Transverse colon (tissue), 4 donors: Measurements from ENCODE around the gene ZDHHC6. TPM values are rescaled to one million over a fixed set of nuclear protein-coding genes. Genes with fewer than 3 reads are reported as not detected.
"Not testable (repeated sequence)": the region's sequence is repeated elsewhere in the genome, so short reads cannot be mapped to it uniquely, and the experiment has no call there.

Experiments used
- DNase-seq: peaks from one replicate; pipeline ENCODE4 v3.0.0-alpha.2; 2019
- H3K27ac ChIP-seq, 4 donors: fragments of 200-600 bp; sonication (generic); 2 replicates each; pipeline ENCODE4 v1.5.1; 2016 to 2018; ENCODE audit warnings: inconsistent platforms in 4 of 4
- H3K27me3 ChIP-seq: fragments of 200-600 bp; sonication (generic); 2 replicates; pipeline ENCODE4 v1.5.1; 2017; ENCODE audit warnings: inconsistent platforms
- H3K36me3 ChIP-seq, 4 donors: fragments of 200-600 bp; sonication (generic); 2 replicates each; pipeline ENCODE4 v1.5.1; 2017 to 2019; ENCODE audit warnings: inconsistent platforms in 4 of 4
- H3K4me1 ChIP-seq, 4 donors: fragments of 200-600 bp; sonication (generic); 2 replicates each; pipeline ENCODE4 v1.5.1; 2017 to 2020; ENCODE audit warnings: inconsistent platforms in 4 of 4
- H3K4me3 ChIP-seq, 4 donors: fragments of 200-600 bp; sonication (generic); 1 replicate in 1 of 4; 2 replicates in 3 of 4; pipeline versions ENCODE4 v1.5.1 to v1.6.1; 2017 to 2019; ENCODE audit warnings: inconsistent platforms in 4 of 4
- H3K9me3 ChIP-seq, 2 donors: fragments of 200-600 bp; sonication (generic); 2 replicates each; pipeline ENCODE4 v1.5.1; 2017 to 2019; ENCODE audit warnings: inconsistent platforms in 2 of 2
- CTCF ChIP-seq, 5 experiments: fragments of 200-600 bp in 3 of 5; fragments of 450-650 bp in 2 of 5; sonication (generic) in 3 of 5; IDR thresholded peaks; 1 replicate in 2 of 5; 2 replicates in 3 of 5; pipeline ENCODE4 v1.5.1; 2016 to 2017; ENCODE audit warnings: antibody characterized with exemption in 5 of 5, inconsistent platforms in 3 of 5, mild to moderate bottlenecking in 2 of 5, moderate library complexity in 1 of 5
- EP300 ChIP-seq: sonication (generic); formaldehyde crosslinking; IDR thresholded peaks from one replicate; pipeline ENCODE4 v1.6.1; 2017; ENCODE audit warnings: antibody characterized with exemption, low read depth
- POLR2A ChIP-seq: fragments of 450-650 bp; IDR thresholded peaks from one replicate; pipeline ENCODE4 v1.6.1; 2016; ENCODE audit warnings: antibody characterized with exemption, mild to moderate bottlenecking, moderate library complexity
- POLR2AphosphoS5 ChIP-seq, 3 donors: sonication (generic); formaldehyde crosslinking; IDR thresholded peaks; one replicate each; pipeline ENCODE4 v1.6.1; 2016; ENCODE audit warnings: antibody characterized with exemption in 3 of 3
- WGBS, 2 donors: methylation state at CpG; one replicate each; pipeline ENCODE4 v1.1.5; 2018; ENCODE audit warnings: low coverage in 1 of 2; 5-methylcytosine and 5-hydroxymethylcytosine counted together
- in situ Hi-C, 4 donors: fragments of 200-750 bp; cut with MboI; loops; one replicate each; pipeline versions ENCODE4 v1.15.0 to v1.15.1; 2017; ENCODE audit warnings: low sequenced_read_pairs in 3 of 4, low pct_ligation_motif_present in 1 of 4, low pct_unique_long_range_greater_than_20kb in 1 of 4
- intact Hi-C: fragments of 100-400 bp; cut with DNase I; formaldehyde crosslinking; loops from one replicate; pipeline ENCODE4 v1.15.1; 2023; ENCODE audit warnings: low total_unique reads
- total RNA-seq, 4 donors: library from RNA; depleted of rRNA; stranded (reverse); fragments of >200 nt; gene quantifications; one replicate each; pipeline ENCODE4 v1.1.0, GENCODE V29; 2016

ZDHHC6 gene
- total RNA-seq, 4 donors from 2014 or later, result 13.1 to 46.4 (median 24.6) TPM

- H3K27me3 ChIP-seq, result no peaks in the 10 kb centered on the region
- H3K9me3 ChIP-seq, result no peaks in the 10 kb centered on the region
- in situ Hi-C loops (no loop called here), intact Hi-C loops (no loop called here)
- H3K4me3 ChIP-seq, result no peak overlapping the region
- DNase-seq, result no peak
- no peak for TF ChIP-seq EP300
- TF ChIP-seq POLR2AphosphoS5 (IDR thresholded peaks at IDR 0.05), result no peak
- no peak for TF ChIP-seq POLR2A
- no peak for TF ChIP-seq CTCF (IDR thresholded peaks at IDR 0.05)
- no peaks in the 10 kb centered on the region for H3K36me3 ChIP-seq
- H3K4me1 ChIP-seq, result peaks cover 8 to 96% (median 59%) of the 10 kb centered on the region in 4 donors
- 92 to 98% methylated on average over 3 of the region's 3 CpGs for WGBS, 2 donors
- peak overlapping the region; percentile 75 to 85 (median 76) for H3K27ac ChIP-seq
These were observed 56.5 kb downstream of the ZDHHC6 start for GRCh38 chr10:112390125-112390703.

GRCh38 chr10:112389271-112389822 lies 57.4 kb downstream of the ZDHHC6 start:
- intact Hi-C loops, result no loop called here
- H3K36me3 ChIP-seq, result no peaks in the 10 kb centered on the region
- H3K9me3 ChIP-seq, result no peaks in the 10 kb centered on the region
- H3K27ac ChIP-seq, result peak overlapping the region; percentile 75 to 85 (median 76)
- TF ChIP-seq CTCF (IDR thresholded peaks at IDR 0.05) (no peak), POLR2AphosphoS5 (IDR thresholded peaks at IDR 0.05) (peak in 1 of 3 donors; percentile 39)
- peaks cover 8 to 96% (median 60%) of the 10 kb centered on the region in 4 donors for H3K4me1 ChIP-seq
- in situ Hi-C loops, result no loop called here
- 22 to 36% methylated on average over 4 to 6 of the region's 6 CpGs for WGBS, 2 donors
- H3K27me3 ChIP-seq, result no peaks in the 10 kb centered on the region
- DNase-seq, result no peak
- H3K4me3 ChIP-seq, result no peak overlapping the region

GRCh38 chr10:112388548-112388947 lies 58.2 kb downstream of the ZDHHC6 start:
- peak overlapping the region; percentile 75 to 85 (median 76) for H3K27ac ChIP-seq
- H3K27me3 ChIP-seq, result no peaks in the 10 kb centered on the region
- intact Hi-C loops (no loop called here), in situ Hi-C loops (no loop called here)
- no peak overlapping the region for H3K4me3 ChIP-seq
- no peak for DNase-seq
- no peaks in the 10 kb centered on the region for H3K9me3 ChIP-seq
- 38 to 44% methylated on average over 2 of the region's 2 CpGs for WGBS, 2 donors
- peaks cover 8 to 96% (median 61%) of the 10 kb centered on the region in 4 donors for H3K4me1 ChIP-seq
- no peak for TF ChIP-seq CTCF (IDR thresholded peaks at IDR 0.05)
- no peak for TF ChIP-seq POLR2AphosphoS5 (IDR thresholded peaks at IDR 0.05)
- no peak for TF ChIP-seq EP300
- TF ChIP-seq POLR2A, result no peak
- H3K36me3 ChIP-seq, result no peaks in the 10 kb centered on the region

- Histone ChIP-seq H3K27ac (peak overlapping the region; percentile 75 to 85 (median 76)), H3K4me1 (peaks cover 8 to 96% (median 61%) of the 10 kb centered on the region in 4 donors)
- TF ChIP-seq POLR2AphosphoS5 (IDR thresholded peaks at IDR 0.05), result peak in 1 of 3 donors; percentile 23
- DNase-seq, H3K4me3 ChIP-seq, H3K36me3 ChIP-seq, H3K27me3 ChIP-seq, in situ Hi-C loops, H3K9me3 ChIP-seq, intact Hi-C loops: not testable (repeated sequence)
- 67 to 84% methylated on average over 3 to 7 of the region's 7 CpGs for WGBS, 2 donors
These were observed 58.7 kb downstream of the ZDHHC6 start for GRCh38 chr10:112388056-112388455.
